ENCODE data around the gene CRACR2B.

Gene CRACR2B

GRCh38 chr11:863910-864827 is 36.5 kb downstream of the CRACR2B start:
- no peak overlapping the region for H3K27ac ChIP-seq (ENCODE audit: low read length)
- H3K9ac ChIP-seq (ENCODE audit: low read depth, low read length) = peak overlapping the region; percentile 71; the same call in 1 of the 2 replicates
- H3K36me3 ChIP-seq (ENCODE audit: insufficient read depth, low read depth, low read length) = peaks cover 11% of the 10 kb centered on the region; the same call in 1 of the 2 replicates
- no peaks in the 10 kb centered on the region for H3K9me3 ChIP-seq (ENCODE audit: insufficient read depth, low read depth, low read length)
- peaks cover 8% of the 10 kb centered on the region; the same call in 1 of the 2 replicates for H3K4me1 ChIP-seq (ENCODE audit: insufficient read depth, low read length)
- H3K4me3 ChIP-seq (ENCODE audit: low read length) = no peak overlapping the region
- no peaks in the 10 kb centered on the region; the same call in 1 of the 2 replicates for H3K27me3 ChIP-seq (ENCODE audit: insufficient read depth, low read length)

- H3K4me3 ChIP-seq (ENCODE audit: low read length) = no peak overlapping the region
- no peak overlapping the region for H3K27ac ChIP-seq (ENCODE audit: low read length)
- H3K9me3 ChIP-seq (ENCODE audit: insufficient read depth, low read depth, low read length) = no peaks in the 10 kb centered on the region
- H3K9ac ChIP-seq (ENCODE audit: low read depth, low read length) = no peak overlapping the region
- peaks cover 8% of the 10 kb centered on the region; the same call in 1 of the 2 replicates for H3K4me1 ChIP-seq (ENCODE audit: insufficient read depth, low read length)
- H3K27me3 ChIP-seq (ENCODE audit: insufficient read depth, low read length) = no peaks in the 10 kb centered on the region; the same call in 1 of the 2 replicates
- peaks cover 13% of the 10 kb centered on the region; the same call in 1 of the 2 replicates for H3K36me3 ChIP-seq (ENCODE audit: insufficient read depth, low read depth, low read length)
Measured at GRCh38 chr11:864898-865297, 37.2 kb downstream of the CRACR2B start.

- no peak overlapping the region for H3K9ac ChIP-seq (ENCODE audit: low read depth, low read length)
- peaks cover 8% of the 10 kb centered on the region; the same call in 1 of the 2 replicates for H3K4me1 ChIP-seq (ENCODE audit: insufficient read depth, low read length)
- H3K27me3 ChIP-seq (ENCODE audit: insufficient read depth, low read length) = no peaks in the 10 kb centered on the region; the same call in 1 of the 2 replicates
- H3K27ac ChIP-seq (ENCODE audit: low read length) = no peak overlapping the region
- H3K36me3 ChIP-seq (ENCODE audit: insufficient read depth, low read depth, low read length) = peaks cover 13% of the 10 kb centered on the region; the same call in 1 of the 2 replicates
- H3K4me3 ChIP-seq (ENCODE audit: low read length) = no peak overlapping the region
- no peaks in the 10 kb centered on the region for H3K9me3 ChIP-seq (ENCODE audit: insufficient read depth, low read depth, low read length)
Measured at GRCh38 chr11:865462-866430, 38.0 kb downstream of the CRACR2B start.

GRCh38 chr11:866481-866880 is 38.8 kb downstream of the CRACR2B start:
- no peaks in the 10 kb centered on the region for H3K9me3 ChIP-seq (ENCODE audit: insufficient read depth, low read depth, low read length)
- no peak overlapping the region for H3K9ac ChIP-seq (ENCODE audit: low read depth, low read length)
- H3K27ac ChIP-seq (ENCODE audit: low read length) = no peak overlapping the region
- H3K27me3 ChIP-seq (ENCODE audit: insufficient read depth, low read length) = no peaks in the 10 kb centered on the region
- H3K4me3 ChIP-seq (ENCODE audit: low read length) = no peak overlapping the region
- H3K36me3 ChIP-seq (ENCODE audit: insufficient read depth, low read depth, low read length) = peaks cover 13% of the 10 kb centered on the region; the same call in 1 of the 2 replicates
- H3K4me1 ChIP-seq (ENCODE audit: insufficient read depth, low read length) = peaks cover 8% of the 10 kb centered on the region; the same call in 1 of the 2 replicates

- Histone ChIP-seq H3K27ac (ENCODE audit: low read length) (no peak overlapping the region), H3K9ac (ENCODE audit: low read depth, low read length) (no peak overlapping the region), H3K4me1 (ENCODE audit: insufficient read depth, low read length) (peaks cover 8% of the 10 kb centered on the region; the same call in 1 of the 2 replicates), H3K4me3 (ENCODE audit: low read length) (no peak overlapping the region), H3K9me3 (ENCODE audit: insufficient read depth, low read depth, low read length) (no peaks in the 10 kb centered on the region), H3K36me3 (ENCODE audit: insufficient read depth, low read depth, low read length) (peaks cover 13% of the 10 kb centered on the region; the same call in 1 of the 2 replicates), H3K27me3 (ENCODE audit: insufficient read depth, low read length) (no peaks in the 10 kb centered on the region; the same call in 1 of the 2 replicates)
Measured at GRCh38 chr11:867856-868358, 40.2 kb downstream of the CRACR2B start.

- H3K4me3 ChIP-seq (ENCODE audit: low read length) = no peak overlapping the region
- H3K36me3 ChIP-seq (ENCODE audit: insufficient read depth, low read depth, low read length) = peaks cover 13% of the 10 kb centered on the region; the same call in 1 of the 2 replicates
- no peaks in the 10 kb centered on the region; the same call in 1 of the 2 replicates for H3K27me3 ChIP-seq (ENCODE audit: insufficient read depth, low read length)
Measured at GRCh38 chr11:868394-868793, 40.7 kb downstream of the CRACR2B start.

GRCh38 chr11:868802-869201 is 41.1 kb downstream of the CRACR2B start:
- Histone ChIP-seq H3K27me3 (ENCODE audit: insufficient read depth, low read length) (no peaks in the 10 kb centered on the region; the same call in 1 of the 2 replicates), H3K4me1 (ENCODE audit: insufficient read depth, low read length) (peaks cover 1% of the 10 kb centered on the region; the same call in 1 of the 2 replicates), H3K9me3 (ENCODE audit: insufficient read depth, low read depth, low read length) (no peaks in the 10 kb centered on the region), H3K36me3 (ENCODE audit: insufficient read depth, low read depth, low read length) (peaks cover 13% of the 10 kb centered on the region; the same call in 1 of the 2 replicates), H3K9ac (ENCODE audit: low read depth, low read length) (no peak overlapping the region), H3K4me3 (ENCODE audit: low read length) (no peak overlapping the region), H3K27ac (ENCODE audit: low read length) (no peak overlapping the region)

More at GRCh38 chr11:868394-868793, 40.7 kb downstream of the CRACR2B start:
- H3K27ac ChIP-seq (ENCODE audit: low read length) = no peak overlapping the region
- no peak overlapping the region for H3K9ac ChIP-seq (ENCODE audit: low read depth, low read length)
- no peaks in the 10 kb centered on the region for H3K9me3 ChIP-seq (ENCODE audit: insufficient read depth, low read depth, low read length)
- H3K4me1 ChIP-seq (ENCODE audit: insufficient read depth, low read length) = peaks cover 5% of the 10 kb centered on the region; the same call in 1 of the 2 replicates

- H3K4me1 ChIP-seq (ENCODE audit: insufficient read depth, low read length) = no peaks in the 10 kb centered on the region; the same call in 1 of the 2 replicates
- no peaks in the 10 kb centered on the region; the same call in 1 of the 2 replicates for H3K27me3 ChIP-seq (ENCODE audit: insufficient read depth, low read length)
- no peak overlapping the region for H3K27ac ChIP-seq (ENCODE audit: low read length)
- H3K9me3 ChIP-seq (ENCODE audit: insufficient read depth, low read depth, low read length) = no peaks in the 10 kb centered on the region
- no peak overlapping the region for H3K9ac ChIP-seq (ENCODE audit: low read depth, low read length)
- H3K4me3 ChIP-seq (ENCODE audit: low read length) = no peak overlapping the region
- H3K36me3 ChIP-seq (ENCODE audit: insufficient read depth, low read depth, low read length) = peaks cover 16% of the 10 kb centered on the region
Measured at GRCh38 chr11:869399-870126, 41.8 kb downstream of the CRACR2B start.

GRCh38 chr11:870127-870413 is 42.4 kb downstream of the CRACR2B start:
- H3K36me3 ChIP-seq (ENCODE audit: insufficient read depth, low read depth, low read length) = peaks cover 19% of the 10 kb centered on the region
- no peaks in the 10 kb centered on the region; the same call in 1 of the 2 replicates for H3K27me3 ChIP-seq (ENCODE audit: insufficient read depth, low read length)
- H3K4me3 ChIP-seq (ENCODE audit: low read length) = no peak overlapping the region
- no peaks in the 10 kb centered on the region for H3K9me3 ChIP-seq (ENCODE audit: insufficient read depth, low read depth, low read length)
- no peak overlapping the region for H3K27ac ChIP-seq (ENCODE audit: low read length)
- no peak overlapping the region for H3K9ac ChIP-seq (ENCODE audit: low read depth, low read length)
- no peaks in the 10 kb centered on the region; the same call in 1 of the 2 replicates for H3K4me1 ChIP-seq (ENCODE audit: insufficient read depth, low read length)

- Histone ChIP-seq H3K4me1 (ENCODE audit: insufficient read depth, low read length) (no peaks in the 10 kb centered on the region; the same call in 1 of the 2 replicates), H3K27ac (ENCODE audit: low read length) (no peak overlapping the region), H3K9ac (ENCODE audit: low read depth, low read length) (no peak overlapping the region), H3K9me3 (ENCODE audit: insufficient read depth, low read depth, low read length) (no peaks in the 10 kb centered on the region), H3K27me3 (ENCODE audit: insufficient read depth, low read length) (no peaks in the 10 kb centered on the region; the same call in 1 of the 2 replicates), H3K4me3 (ENCODE audit: low read length) (no peak overlapping the region), H3K36me3 (ENCODE audit: insufficient read depth, low read depth, low read length) (peaks cover 19% of the 10 kb centered on the region)
Measured at GRCh38 chr11:870418-870817, 42.7 kb downstream of the CRACR2B start.

Measured in iPS-20b (cell line).